AG04449 (cell line): Measurements from ENCODE around the gene TSC1.

Source experiments
- CTCF ChIA-PET: fragments of 350-600 bp; formaldehyde crosslinking; extraction: SDS; loops from one replicate; lab custom pipeline; 2021; ENCODE audit warnings: antibody characterized with exemption; lab: Yijun Ruan, JAX
- POLR2A ChIA-PET: fragments of 400-600, 350-600 bp; formaldehyde crosslinking; extraction: SDS; loops from one replicate; lab custom pipeline; 2020; ENCODE audit warnings: antibody characterized with exemption, inconsistent platforms; lab: Yijun Ruan, JAX
- DNase-seq: peaks from one replicate; pipeline ENCODE4 v3.0.0-alpha.2; 2010; ENCODE audit warnings: low read depth, low spot score
- H3K4me3 ChIP-seq: 2 replicates; pipeline ENCODE4 v1.5.1; 2011; ENCODE audit warnings: low read depth, mild to moderate bottlenecking, control low read depth, low read length
- TF ChIP-seq, protein P1 (sequence below): IDR thresholded peaks from one replicate; pipeline ENCODE4 v1.5.1; 2011; ENCODE audit warnings: mild to moderate bottlenecking, moderate library complexity, low read length, control low read depth, inconsistent platforms; ENCODE audit not compliant: insufficient read depth; ENCODE audit errors: missing control alignments

TSC1 gene

GRCh38 chr9:132842124-132843044, 102.0 kb downstream of the TSC1 start:
- ChIA-PET CTCF (no interaction called here), POLR2A (no interaction called here)
- H3K4me3 ChIP-seq: no peak overlapping the region
- no peak for DNase-seq
- TF ChIP-seq, protein P1, sequence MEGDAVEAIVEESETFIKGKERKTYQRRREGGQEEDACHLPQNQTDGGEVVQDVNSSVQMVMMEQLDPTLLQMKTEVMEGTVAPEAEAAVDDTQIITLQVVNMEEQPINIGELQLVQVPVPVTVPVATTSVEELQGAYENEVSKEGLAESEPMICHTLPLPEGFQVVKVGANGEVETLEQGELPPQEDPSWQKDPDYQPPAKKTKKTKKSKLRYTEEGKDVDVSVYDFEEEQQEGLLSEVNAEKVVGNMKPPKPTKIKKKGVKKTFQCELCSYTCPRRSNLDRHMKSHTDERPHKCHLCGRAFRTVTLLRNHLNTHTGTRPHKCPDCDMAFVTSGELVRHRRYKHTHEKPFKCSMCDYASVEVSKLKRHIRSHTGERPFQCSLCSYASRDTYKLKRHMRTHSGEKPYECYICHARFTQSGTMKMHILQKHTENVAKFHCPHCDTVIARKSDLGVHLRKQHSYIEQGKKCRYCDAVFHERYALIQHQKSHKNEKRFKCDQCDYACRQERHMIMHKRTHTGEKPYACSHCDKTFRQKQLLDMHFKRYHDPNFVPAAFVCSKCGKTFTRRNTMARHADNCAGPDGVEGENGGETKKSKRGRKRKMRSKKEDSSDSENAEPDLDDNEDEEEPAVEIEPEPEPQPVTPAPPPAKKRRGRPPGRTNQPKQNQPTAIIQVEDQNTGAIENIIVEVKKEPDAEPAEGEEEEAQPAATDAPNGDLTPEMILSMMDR: no peak
